HEK293 (cell line): ENCODE results near the gene WNT7A.

Experiments used
- AEBP2 ChIP-seq: fragments of 450-650 bp; formaldehyde crosslinking; IDR thresholded peaks from 2 replicates; pipeline ENCODE4 v1.5.1; 2016; ENCODE audit warnings: missing biosample characterization, missing genetic modification characterization, borderline replicate concordance
- CTCF ChIP-seq: fragments of 450-650 bp; formaldehyde crosslinking; IDR thresholded peaks from 2 replicates; pipeline ENCODE4 v1.5.1; 2016; ENCODE audit warnings: missing biosample characterization, missing genetic modification characterization
- ELK4 ChIP-seq: IDR thresholded peaks from 2 replicates; pipeline ENCODE4 v1.6.1; 2011; ENCODE audit warnings: mild to moderate bottlenecking, low read depth, low read length, borderline replicate concordance
- SP2 ChIP-seq: fragments of 450-650 bp; formaldehyde crosslinking; IDR thresholded peaks from 2 replicates; pipeline ENCODE4 v1.5.1; 2016; ENCODE audit warnings: missing biosample characterization, missing genetic modification characterization
- SP3 ChIP-seq: fragments of 450-650 bp; formaldehyde crosslinking; IDR thresholded peaks from 2 replicates; pipeline ENCODE4 v1.5.1; 2016; ENCODE audit warnings: missing biosample characterization, missing genetic modification characterization
- TCF7L2 ChIP-seq: IDR thresholded peaks from 2 replicates; pipeline ENCODE4 v1.6.1; 2011; ENCODE audit warnings: low read depth, mild to moderate bottlenecking, inconsistent platforms, low read length, moderate library complexity, borderline replicate concordance
- ZNF133 ChIP-seq: fragments of 450-650 bp; formaldehyde crosslinking; IDR thresholded peaks from 2 replicates; pipeline ENCODE4 v1.5.1; 2016; ENCODE audit warnings: missing biosample characterization, missing genetic modification characterization
- ZNF274 ChIP-seq, 2 experiments: fragments of 200-500 bp in 1 of 2; fragments of 450-650 bp in 1 of 2; sonication (Bioruptor generic) in 1 of 2; formaldehyde crosslinking in 1 of 2; IDR thresholded peaks; 2 replicates each; pipeline versions ENCODE4 v1.5.1 to v1.6.1; 2014 to 2016; ENCODE audit warnings: borderline replicate concordance in 1 of 2, inconsistent platforms in 1 of 2, low read length in 1 of 2, missing biosample characterization in 1 of 2, missing genetic modification characterization in 1 of 2
- ZNF302 ChIP-seq: fragments of 450-650 bp; formaldehyde crosslinking; IDR thresholded peaks from 2 replicates; pipeline ENCODE4 v1.5.1; 2016; ENCODE audit warnings: missing biosample characterization, missing genetic modification characterization, low read depth
- ZNF350 ChIP-seq: fragments of 450-650 bp; formaldehyde crosslinking; IDR thresholded peaks from 2 replicates; pipeline ENCODE4 v1.5.0; 2017; ENCODE audit warnings: missing biosample characterization, mild to moderate bottlenecking, missing genetic modification characterization
- ZNF639 ChIP-seq: fragments of 450-650 bp; formaldehyde crosslinking; IDR thresholded peaks from 2 replicates; pipeline ENCODE4 v1.5.1; 2016; ENCODE audit warnings: missing biosample characterization, missing genetic modification characterization
- ZNF670 ChIP-seq: fragments of 450-650 bp; formaldehyde crosslinking; IDR thresholded peaks from 2 replicates; pipeline ENCODE4 v1.5.1; 2016; ENCODE audit warnings: missing biosample characterization, missing genetic modification characterization, low read depth
- ZXDB ChIP-seq: fragments of 450-650 bp; formaldehyde crosslinking; IDR thresholded peaks from 2 replicates; pipeline ENCODE4 v1.5.1; 2016; ENCODE audit warnings: missing biosample characterization, missing genetic modification characterization

- TF ChIP-seq ZNF133 (no peak), CTCF (tag by site-specific recombination) (no peak), AEBP2 (tag by site-specific recombination) (no peak), SP2 (tag by site-specific recombination) (no peak), ZNF350 (tag by site-specific recombination) (no peak), ELK4 (no peak), ZNF670 (tag by site-specific recombination) (no peak), SP3 (tag by site-specific recombination) (no peak), ZNF302 (tag by site-specific recombination) (no peak), ZXDB (tag by site-specific recombination) (no peak), ZNF639 (tag by site-specific recombination) (no peak), TCF7L2 (no peak), ZNF274 (IDR thresholded peaks at IDR 0.05; ENCODE audit: low read length) (no peak), ZNF274 (tag by site-specific recombination; IDR thresholded peaks at IDR 0.05; ENCODE audit: borderline replicate concordance) (no peak)
Observed at GRCh38 chr3:13869761-13870343, 10.0 kb downstream of the WNT7A start.
